IPS-NIHi11 (cell line): ENCODE data around the gene P2RX6.
"Not testable (repeated sequence)": the region's sequence is repeated elsewhere in the genome, so short reads cannot be mapped to it uniquely, and the experiment has no call there.

Source experiments
- DNase-seq: peaks from one replicate; pipeline ENCODE4 v3.0.0; 2012; ENCODE audit warnings: mixed read lengths, low spot score

Gene P2RX6

DNA sequence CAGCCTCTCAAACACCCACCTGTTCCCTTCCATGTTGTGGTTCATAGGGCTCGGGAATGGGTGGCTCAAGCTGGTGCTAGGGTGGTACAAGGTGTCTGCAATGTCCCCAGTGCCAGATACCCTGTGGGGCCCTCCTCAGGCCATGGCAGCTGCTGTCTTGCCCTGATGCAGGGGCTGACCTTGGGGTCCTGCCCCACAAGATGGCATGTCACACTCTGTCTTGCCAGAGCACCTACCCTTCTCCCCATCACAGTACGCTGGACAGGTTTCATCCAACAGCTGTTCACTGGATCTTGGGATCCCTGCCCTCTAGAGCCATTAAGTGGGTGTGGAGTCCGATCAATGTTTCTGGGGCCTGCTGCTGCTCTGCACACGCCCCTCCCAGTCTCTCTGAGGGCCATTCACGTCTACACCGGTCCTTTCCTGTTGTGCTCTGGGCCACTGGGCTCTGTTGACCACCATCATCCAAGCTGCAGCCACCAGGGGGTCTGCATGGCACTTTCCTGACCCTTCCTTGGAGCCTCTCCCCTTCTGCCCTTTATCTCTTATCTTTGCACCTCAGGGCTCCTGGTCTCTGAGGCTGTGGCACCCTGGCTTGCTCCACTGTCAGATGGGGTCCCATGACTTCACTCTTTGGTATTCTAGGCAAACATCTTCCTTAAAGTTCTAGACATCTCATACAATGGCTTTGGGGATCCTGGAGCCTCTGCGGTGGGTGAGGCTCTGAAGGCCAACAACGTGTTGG lies 37.9 kb downstream of the P2RX6 start:
- no peak for DNase-seq

DNA sequence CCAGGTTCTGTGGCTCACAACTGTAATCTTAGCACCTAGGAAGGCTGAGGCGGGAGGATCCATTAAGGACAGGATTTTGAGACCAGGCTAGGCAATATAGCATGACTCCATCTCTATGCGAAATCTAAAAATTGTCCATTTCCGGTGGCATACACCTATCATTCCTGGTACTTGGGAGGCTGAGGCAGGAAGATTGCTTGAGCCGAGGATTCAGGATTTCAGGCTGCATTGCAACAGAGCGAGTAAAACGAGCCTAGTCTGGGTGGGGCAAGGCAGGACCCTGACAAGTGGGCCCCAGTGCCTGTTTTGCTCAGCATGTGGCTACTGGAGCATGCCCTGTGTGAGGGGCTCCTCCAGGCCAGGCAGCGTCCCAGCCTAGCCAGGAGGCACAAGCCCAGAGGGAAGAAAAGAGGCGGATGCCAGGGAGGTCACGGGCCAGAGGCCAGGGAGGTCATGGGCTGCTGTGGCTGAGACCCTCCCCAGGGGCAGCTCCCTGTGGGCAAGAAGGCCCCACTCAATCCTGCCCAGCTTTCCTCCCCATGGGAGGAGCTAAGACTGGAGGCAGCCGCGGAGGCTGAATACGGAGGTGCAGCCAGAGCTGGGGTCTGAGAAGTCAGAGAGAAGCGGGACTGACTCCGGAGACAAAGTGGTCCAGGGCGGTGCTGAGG lies 39.2 kb downstream of the P2RX6 start:
- no peak for DNase-seq

DNA sequence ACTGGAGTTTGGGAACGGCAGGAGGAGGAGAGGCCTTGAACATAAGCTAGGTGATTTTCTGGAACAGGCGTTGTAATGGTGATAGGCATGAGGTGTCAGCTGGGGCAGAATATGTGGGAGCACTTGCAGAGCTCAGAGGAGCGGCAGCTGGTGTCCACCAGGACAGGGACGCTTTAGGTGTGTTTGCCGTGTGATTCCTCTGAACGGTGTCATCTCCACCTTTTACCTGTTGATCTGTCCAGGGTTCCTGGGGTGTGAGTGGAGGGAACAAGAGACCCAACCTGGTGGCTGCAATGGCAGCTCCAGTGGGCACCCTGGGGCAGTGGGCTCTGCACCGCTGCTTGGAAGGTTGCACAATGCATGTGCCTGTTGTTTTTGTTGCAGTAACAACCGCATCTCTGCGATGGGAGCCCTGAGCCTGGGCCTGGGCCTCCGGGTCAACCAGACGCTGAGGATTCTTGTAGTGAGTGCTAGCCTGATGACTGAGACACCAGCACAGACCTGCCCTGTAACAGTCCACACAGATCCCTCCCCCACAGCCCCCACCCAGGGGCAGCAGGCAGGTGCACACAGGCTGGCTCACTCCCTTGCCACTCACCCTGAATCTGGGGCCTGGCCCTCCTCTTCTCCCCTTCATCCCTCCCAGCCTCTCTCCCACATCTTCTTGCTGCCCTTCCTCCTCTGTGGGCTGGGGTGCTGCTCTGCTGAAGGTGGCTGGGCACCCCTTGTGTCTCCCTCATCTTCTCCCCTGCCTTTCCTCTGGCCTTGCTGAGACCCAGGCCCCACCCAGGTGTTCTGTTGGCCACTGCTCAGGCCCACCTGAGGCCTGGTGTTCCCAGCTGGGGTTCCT lies 40.0 kb downstream of the P2RX6 start:
- DNase-seq: no peak

DNA sequence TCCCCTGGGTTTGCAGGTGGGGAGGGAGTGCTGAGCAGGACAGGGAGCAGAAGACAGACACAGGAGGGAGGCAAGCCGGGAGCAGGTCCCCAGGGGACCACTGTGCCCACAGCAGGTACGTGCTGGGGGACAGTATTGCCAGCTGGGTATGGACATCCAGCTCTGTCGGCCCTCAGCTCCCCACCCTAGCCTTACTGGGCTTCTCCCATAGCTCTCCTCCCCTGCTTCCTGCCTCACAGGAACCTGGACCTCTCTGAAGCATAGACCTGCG lies 40.5 kb downstream of the P2RX6 start:
- DNase-seq: no peak

DNA sequence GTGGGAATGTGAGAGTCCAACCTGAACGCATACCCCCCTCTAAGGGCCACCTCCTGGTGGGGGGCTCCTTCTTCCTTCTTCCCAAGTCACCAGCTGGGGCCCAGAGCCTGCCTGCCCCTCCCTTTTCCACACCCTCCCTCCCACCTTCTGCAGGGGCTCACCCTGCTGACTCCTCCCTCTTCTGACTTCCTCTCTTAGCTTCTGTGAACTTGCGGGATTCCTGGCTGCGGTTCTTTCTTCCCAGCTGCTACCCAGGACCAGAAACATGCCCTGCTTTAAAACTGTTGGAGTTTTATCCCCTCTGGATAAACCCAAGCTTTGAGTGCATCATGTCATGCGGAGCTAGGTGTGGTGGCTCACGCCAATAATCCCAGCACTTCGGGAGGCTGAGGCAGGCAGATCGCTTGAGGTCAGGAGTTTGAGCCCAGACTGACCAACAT lies 40.9 kb downstream of the P2RX6 start:
- DNase-seq: peak; percentile 59

DNA sequence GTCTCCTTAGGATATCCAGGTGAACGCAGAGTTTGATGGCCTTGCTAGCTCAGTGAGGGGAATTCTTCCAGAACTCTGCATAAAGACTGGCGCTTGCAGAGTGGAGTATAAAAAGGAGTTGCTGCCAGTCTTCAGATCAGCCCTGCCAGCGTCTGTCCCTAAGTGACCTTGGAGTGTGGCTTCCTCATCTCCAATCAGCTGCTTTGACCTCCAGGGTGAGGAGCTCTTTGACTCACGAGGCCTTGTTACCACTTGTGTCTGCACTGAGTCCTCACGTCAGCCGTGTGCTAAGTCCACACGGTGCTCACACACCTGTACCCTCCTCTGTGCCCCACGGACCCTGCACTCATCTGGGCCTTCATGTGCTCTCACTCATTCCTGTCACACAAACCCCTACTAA lies 45.4 kb downstream of the P2RX6 start:
- DNase-seq: not testable (repeated sequence)

DNA sequence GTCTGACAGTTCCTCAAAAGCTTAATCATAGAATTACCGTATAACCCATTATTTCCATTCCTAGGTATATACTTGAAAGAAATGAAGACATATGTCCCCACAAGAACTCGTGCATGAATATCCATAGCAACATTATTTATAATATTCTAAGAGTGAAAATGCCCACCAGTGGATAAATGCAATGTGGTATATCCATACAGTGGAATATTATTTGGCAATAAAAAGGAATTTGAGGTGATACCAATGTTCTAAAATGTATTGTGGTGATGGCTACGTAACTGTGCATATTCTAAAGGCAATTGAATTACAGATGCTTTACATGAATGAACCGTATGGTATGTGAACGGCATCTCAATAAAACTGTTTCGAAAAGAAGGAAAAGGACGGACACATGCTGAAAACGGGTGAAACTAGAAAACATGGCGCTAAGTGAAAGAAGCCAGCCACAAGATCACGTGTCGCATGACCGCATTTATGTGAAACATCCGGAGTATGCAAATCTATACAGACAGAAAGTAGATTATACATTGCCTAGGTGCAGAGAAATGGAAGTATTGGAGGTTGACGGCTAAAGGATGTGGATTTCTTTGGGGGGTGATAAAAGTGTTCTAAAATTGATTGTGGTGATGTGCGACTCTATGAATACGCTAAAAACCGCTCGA lies 46.8 kb downstream of the P2RX6 start:
- DNase-seq: not testable (repeated sequence)

DNA sequence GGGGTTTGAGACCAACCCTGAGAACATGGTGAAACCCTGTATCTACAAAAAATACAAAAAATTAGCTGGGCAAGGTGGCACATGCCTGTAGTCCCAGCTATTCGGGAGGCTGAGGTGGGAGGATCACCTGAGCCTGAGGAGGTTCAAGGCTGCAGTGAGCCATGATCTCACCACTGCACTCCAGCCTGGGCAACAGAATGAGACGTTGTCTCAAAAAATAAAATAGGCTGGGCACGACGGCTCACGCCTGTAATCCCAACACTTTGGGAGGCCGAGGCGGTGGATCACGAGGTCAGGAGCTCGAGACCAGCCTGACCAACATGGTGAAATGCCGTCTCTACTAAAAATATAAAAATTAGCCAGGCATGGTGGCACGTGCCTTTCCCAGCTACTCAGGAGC lies 49.5 kb downstream of the P2RX6 start:
- DNase-seq: not testable (repeated sequence)

DNA sequence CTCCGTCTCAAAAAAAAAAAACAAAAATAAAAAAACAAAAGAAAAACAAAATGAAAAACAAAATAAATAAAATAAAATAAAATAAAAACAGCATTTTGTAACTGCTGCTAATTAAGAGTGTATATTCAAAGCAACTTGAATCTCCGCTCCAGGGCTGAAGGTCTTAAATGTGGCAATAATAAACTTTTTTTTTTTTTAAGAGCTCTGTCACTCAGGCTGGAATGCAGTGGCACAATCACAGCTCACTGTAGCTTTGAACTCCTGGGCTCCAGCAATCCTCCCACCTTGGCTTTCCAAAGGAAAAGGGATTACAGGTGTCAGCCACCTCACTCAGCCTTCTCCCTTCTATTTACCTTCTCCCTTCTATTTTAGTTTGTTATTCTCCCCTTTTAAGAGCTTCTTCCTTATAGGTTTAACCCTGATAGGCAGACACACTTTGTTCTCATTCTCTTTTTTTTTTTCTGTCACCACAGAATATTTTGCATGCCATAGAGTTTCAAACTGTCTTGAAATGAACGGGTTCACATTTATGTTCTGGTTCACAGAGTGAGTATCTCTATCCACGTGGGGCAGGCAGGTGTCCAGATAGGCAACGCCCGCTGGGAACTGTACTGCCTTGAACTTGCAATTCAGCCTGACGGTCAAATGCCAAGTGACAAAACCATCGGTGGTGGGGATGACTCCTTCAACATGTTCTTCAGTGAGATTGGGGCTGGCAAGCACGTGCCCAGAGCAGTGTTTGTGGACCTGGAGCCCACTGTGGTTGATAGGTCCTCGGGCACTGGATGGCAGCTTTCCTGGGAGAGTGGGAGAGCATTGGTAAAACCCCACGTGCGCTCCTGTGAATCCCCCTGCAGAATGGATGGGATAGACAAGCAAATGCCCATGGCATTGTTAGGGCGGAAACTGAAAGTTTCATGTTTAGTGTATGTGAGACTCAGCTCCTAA lies 50.2 kb downstream of the P2RX6 start:
- DNase-seq: no peak

DNA sequence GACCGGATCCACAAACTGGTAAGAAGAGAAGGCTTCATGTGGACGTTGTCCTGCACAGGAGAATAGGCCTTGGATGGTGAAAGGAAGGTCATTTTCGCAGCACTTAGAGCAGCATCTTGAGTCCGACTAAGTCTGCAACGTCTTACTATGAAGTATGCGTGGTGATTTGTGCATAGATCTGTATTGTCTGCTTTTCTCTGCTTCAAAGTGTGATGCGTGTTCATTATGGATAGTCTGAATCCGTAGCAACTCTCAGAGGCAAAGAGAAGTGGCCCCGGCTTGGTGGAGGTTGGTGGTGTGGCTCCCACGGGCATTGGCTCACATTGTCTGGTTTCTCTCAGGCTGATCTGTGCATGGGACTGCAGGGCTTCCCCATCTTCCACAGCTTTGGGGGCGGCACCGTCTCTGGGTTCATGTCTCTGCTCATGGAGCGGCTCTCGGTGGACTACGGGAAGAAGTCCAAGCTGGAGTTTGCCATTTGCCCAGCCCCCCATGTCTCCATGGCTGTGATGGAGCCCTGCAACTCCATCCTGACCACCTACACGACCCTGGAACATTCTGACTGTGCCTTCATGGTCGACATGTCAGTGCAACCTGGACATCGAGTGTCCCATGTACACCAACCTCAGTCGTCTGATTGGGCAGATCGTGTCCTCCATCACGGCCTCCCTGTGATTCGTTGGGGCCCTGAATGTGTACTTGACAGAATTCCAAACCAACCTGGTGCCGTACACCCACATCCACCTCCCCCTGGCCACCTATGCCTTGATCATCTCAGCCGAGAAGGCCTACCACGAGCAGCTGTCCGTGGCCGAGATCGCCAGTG lies 52.3 kb downstream of the P2RX6 start:
- DNase-seq: no peak

DNA sequence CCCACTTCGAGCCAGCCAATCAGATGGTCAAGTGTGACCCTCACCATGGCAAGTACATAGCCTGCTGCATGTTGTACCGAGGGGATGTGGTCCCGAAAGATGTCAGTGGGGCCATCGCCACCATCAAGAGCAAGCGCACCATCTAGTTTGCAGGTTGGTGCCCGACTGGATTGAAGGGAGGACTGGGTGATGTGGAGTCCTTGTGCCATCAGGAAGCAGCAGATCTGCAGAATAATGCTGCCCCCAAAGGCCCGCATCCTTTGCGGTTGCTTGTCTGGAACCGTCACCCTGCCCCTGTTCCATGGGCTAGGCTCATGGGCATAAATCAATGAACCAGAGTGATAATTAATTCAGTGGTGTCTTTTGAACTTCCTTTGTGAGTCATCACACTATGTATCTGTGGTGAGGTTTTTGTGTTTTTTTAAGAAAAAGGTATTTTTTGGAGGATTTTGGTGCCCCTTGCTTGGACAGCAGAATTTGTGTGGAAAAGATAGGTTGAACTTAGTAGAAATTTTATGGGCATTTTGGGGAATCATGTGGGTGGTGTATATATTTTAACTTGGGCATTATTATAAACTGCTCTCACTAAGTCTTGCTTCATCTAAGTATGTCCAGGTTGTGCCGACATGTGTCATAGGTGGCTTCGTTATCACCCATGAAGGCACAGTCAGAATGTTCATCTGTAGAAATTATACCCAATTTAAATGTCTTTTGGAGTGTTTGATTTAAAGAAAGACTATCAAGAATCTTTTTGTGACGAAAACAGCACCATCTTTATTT lies 53.1 kb downstream of the P2RX6 start:
- no peak for DNase-seq

DNA sequence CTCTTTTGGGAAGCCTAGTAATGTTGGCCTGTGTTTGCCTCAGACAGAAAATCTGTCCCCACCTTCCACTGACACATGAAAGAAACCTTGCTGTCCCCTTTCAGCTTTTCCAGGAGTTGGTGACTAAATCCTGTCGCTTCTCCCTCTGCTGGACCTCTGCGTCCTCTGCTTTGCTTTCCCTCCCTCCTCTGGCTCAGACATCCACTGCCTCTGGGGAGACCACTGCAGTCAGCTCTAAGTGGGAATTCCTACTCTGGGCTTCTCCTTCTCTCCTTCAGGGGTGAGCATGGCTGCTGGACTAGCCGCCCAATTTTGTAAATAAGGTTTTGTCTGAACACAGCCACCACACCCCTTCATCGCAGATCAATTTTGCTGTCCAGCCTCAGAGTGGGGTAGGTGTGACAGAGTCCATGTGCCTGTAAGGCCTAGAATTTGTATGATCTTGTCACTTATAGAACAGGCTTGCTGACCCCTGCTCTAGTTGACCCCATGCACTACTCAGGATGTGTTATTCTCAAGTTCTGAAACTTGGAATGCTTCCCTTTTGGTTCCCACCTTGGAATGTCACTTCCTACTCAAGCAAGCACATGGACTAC lies 53.8 kb downstream of the P2RX6 start:
- DNase-seq: no peak

DNA sequence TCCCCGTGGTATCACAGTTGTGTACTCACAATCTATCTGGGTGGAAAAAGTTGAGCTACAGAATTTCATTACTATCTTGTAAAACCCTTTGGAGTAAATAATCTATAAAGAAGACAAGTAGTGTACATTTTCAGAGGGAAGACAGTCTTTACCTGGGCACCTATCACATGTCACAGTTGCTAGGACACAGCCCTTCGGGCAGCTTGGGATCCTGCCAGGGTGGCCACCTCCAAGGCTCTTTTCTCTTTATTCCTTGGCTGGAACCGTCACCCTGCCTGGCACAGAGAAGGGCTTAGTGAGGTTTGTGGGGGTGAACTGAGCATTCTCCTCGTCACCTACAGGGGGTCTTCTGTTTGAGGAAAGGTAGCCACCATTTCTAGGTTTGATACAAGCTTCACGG lies 54.4 kb downstream of the P2RX6 start:
- no peak for DNase-seq

DNA sequence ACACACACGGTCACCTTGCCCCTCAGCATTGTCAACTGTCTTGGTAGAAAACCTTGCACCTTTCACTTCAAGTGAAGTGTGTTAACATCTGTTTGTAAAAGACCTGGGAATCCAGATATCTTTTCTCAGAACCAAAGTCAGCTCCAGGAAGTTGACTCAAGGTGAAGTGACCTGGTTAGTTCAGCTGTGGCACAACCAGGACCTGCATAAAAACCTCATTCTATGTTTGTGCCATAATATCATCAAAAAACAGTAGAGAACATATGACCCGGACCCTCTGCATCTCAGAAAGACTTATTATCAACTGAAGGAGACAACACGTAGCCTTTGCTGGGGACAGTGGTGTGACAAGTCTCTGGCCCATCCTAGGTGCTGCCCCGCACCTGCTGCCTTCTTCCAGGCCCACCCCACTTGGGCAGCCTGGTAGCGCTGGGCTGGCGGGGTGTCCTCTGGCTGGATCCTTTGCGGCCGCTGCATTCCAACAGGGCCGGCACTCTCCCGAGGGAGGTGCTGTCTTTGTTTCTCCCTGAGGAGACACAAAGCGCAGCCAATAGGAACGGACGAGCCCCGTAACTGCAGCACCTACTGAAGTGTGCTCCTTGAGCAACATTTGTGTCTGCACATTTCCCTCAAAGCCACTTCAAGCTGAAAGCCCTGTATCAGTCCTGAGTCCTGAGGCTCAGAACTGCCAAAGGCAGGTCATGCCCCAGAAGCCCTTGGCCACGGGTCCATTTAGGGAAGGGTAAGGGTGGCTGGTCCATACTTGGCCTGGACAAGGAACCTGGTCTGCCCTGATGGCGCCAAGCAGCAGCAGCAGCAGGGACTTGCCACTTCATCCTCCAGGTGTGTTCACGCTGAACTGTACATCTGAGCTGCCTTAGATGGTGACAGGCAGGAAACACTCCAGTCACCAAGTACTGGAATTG lies 56.0 kb downstream of the P2RX6 start:
- no peak for DNase-seq

DNA sequence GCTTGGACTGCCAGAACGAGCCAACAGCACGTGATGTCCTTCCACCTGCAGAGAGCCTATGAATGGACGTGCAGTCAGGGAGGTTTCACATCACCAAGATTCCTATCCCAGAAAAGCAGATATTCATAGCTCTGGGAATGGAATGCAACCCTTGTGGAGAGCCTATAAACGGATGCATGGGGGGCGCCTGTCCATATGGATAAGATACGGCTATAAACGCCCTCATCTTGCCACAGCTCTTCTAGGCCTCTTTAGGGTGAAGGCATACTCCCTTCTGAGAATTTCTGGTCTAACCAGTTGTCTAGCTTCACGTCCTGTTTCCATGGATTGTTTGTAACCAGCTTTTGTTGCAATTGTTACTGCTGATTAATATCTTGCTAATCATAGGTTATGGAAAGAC lies 56.8 kb downstream of the P2RX6 start:
- not testable (repeated sequence) for DNase-seq

DNA sequence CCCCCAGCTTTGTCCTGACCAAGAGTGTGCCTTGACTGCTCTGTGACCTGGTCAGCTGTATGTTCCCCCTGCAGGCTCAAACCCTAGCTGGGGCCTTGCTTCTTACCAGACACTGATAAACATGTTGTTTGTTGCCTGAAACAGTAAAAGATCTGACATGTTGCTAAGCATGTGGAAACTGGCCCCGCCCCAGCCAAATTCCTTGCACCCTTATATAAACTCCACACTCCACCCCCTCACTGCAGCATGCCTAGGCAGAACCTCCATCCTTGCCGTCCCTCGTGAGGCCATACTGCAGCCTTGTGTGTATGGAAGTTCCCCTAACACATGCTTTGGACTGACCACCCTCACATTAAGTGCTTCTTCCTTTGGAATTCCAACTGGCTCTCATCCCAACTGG lies 58.1 kb downstream of the P2RX6 start:
- no peak for DNase-seq

DNA sequence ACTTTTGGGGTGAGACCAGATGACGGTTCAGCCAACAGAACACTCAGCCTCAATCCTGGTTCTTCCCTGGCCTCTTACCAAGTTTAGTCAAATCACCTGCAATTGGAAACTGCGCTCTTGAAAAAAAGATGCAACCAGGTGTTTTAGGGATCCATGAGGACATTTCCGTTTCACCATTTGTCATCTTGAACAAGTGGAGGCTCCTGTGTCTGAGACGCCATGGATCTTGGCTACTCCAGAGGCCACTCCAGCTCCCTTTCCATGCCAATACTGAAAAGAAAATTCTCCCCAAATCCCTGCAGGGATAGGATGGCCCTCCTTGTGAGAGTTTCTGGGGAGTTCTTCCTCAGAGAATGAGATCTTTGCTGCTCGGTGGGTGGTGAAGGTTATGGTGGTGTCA lies 58.5 kb downstream of the P2RX6 start:
- DNase-seq: no peak

DNA sequence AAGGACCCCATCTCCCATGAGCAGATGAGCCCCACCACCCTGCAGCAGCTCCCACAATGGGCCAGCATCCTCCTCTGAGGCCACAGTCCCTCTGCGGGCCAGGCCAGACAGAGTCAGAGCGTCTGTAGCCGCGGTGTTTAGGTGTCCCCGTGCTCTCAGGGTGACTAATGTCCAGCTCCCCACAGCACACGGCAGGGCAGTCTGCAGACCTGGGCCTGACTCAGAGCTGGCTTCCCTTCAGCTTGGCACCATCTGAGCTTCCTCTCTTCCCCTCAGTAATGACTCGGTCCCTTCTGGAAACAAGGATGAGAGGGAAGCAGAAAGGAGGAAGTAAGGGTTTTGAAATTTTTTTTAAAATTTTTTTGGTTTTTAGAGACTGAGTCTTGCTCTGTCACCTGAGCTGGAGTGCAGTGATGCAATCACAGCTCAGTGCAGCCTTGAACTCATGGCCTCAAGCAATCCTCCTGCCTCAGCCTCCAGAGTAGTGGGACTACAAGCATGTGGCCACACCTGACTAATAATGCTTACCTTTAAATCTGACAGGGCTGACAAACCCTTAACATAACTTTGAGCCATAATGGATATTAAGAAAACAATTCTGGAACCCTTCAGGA lies 59.2 kb downstream of the P2RX6 start:
- no peak for DNase-seq
